Stimulated activated CD8-positive, alpha-beta memory T cell treated with anti-CD3 and anti-CD28 coated beads, Interleukin-4, amount 100 ng/mL, for 48 hours (primary cell): ENCODE data around the gene RBBP7.

Experiments used
- DNase-seq: peaks from one replicate; pipeline ENCODE4 v3.0.0-alpha.2; 2020

Gene RBBP7

GRCh38 chrX:16822723-16823122, 47.4 kb downstream of the RBBP7 start:
- no peak for DNase-seq

DNA sequence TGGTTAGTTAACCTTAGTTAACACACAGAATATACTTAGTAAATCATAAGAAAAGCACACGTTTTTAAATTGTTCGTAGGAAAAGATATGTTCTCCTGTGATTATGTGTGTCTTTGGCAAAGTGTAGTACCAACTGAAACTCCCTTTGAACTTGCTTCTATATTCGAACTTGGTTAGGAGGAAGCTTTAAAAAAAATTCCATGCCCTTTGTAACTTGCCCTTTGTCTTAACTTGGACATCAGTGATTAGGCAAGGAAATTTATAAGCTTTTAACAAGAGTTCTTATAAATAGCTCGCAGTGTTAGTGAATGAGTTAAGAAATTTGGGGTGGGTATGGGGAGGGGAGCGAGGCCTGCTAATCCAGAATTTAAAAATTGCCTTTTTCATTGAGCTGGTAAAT, 50.5 kb downstream of the RBBP7 start:
- DNase-seq: no peak

- DNase-seq: no peak
Measured at GRCh38 chrX:16814597-16814996, 55.6 kb downstream of the RBBP7 start.

DNA sequence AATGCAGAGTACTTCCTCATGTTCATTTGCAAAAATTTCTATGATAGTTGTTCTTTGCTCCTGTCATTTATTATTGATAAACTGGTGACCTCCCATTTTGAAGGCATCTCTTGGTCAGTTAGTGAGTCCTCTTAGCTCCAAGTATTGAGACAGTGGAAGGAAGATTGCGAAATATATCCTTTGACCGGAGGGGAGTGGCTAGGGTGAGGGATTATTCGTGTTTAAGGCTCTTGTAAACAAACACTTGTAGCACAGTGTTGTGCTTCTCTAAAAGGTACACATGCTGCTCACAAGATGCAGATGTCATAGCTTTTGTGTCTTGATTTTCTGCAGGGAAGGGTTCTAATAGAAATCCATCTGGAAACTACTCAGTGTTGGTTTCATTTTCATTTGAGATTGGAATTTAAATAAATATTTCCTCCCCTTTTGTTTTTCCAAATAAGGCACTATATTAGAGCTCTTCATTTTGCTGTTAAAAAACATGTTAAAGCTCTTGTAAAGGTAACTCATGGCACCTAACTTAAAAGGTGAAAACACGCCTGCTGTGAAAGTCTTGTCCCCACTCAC, 62.1 kb downstream of the RBBP7 start:
- no peak for DNase-seq

- no peak for DNase-seq
Measured at GRCh38 chrX:16807548-16807947, 62.6 kb downstream of the RBBP7 start.

GRCh38 chrX:16804923-16805464, 65.2 kb downstream of the RBBP7 start:
- DNase-seq: no peak

- DNase-seq: no peak
Measured at GRCh38 chrX:16797841-16798240, 72.3 kb downstream of the RBBP7 start.

DNA sequence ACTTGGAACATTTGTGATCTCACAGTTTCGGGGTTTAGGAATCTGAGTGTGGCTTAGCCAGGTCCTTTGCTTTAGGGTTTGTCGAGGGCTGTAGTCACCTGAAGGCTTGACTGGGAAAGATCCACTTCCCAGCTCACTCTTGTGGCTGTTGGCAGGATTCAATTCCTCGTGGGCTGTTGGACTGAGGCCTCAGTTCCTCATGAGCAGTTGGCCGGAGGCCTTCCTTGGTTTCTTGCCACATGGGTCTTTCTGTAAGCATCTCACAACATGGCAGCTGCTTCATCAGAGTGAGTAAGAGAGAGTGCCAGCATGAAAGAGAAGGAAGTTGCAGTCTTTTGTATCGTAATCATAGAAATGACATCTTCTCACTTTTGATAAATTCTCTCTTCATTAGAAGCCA, 72.8 kb downstream of the RBBP7 start:
- no peak for DNase-seq

DNA sequence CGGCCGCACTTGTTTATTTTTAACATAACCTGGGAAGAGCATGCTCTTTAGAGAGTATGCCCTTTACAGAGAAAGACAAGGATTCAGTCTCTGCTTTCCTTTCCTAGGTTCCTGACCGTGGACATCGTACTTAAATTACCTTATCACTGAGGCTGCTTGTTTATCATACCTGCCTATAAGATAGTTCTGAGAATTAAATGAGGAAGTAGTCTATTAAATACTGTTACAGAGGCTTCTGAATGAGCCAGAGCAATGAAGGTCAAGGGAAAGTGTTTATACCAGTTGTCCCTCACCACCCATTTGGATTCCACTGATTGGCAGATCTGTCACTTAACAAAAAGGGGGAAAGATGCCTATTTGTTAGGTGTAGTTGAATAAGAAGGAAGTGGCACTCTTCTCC, 73.9 kb downstream of the RBBP7 start:
- DNase-seq: no peak
